HL-60/S4 treated with phorbol 12-myristate 13-acetate at 8.2 ng/mL for 4 days and 3 days (cell line): Measurements from ENCODE around the gene YLPM1.

Source experiments
- in situ Hi-C: fragments of 300-500 bp; cut with MboI; formaldehyde crosslinking; loops from 2 replicates; pipeline ENCODE4 v1.15.0; 2022; ENCODE audit warnings: low sequenced_read_pairs

YLPM1 gene

GRCh38 chr14:74864198-74864597 lies 101.1 kb downstream of the YLPM1 start:
- in situ Hi-C loops: loop anchor here (25.0 kb wide), 1 partner anchor 223 kb away; no protein-coding TSS in a partner anchor

- in situ Hi-C loops: loop anchor here (25.0 kb wide), 1 partner anchor 222 kb away; no protein-coding TSS in a partner anchor
Measured at GRCh38 chr14:74865156-74865555, 102.0 kb downstream of the YLPM1 start.

GRCh38 chr14:74866708-74867389 lies 103.7 kb downstream of the YLPM1 start:
- in situ Hi-C loops: loop anchor here (25.0 kb wide), 1 partner anchor 220 kb away; no protein-coding TSS in a partner anchor

GRCh38 chr14:74867673-74868072 lies 104.6 kb downstream of the YLPM1 start:
- in situ Hi-C loops: loop anchor here (25.0 kb wide), 1 partner anchor 220 kb away; no protein-coding TSS in a partner anchor

- in situ Hi-C loops: loop anchor here (25.0 kb wide), 1 partner anchor 219 kb away; no protein-coding TSS in a partner anchor
Measured at GRCh38 chr14:74868739-74869138, 105.6 kb downstream of the YLPM1 start.

GRCh38 chr14:74871819-74872218 lies 108.7 kb downstream of the YLPM1 start:
- in situ Hi-C loops: loop anchor here (25.0 kb wide), 1 partner anchor 215 kb away; no protein-coding TSS in a partner anchor

GRCh38 chr14:74875204-74875603 lies 112.1 kb downstream of the YLPM1 start:
- in situ Hi-C loops: no loop called here

- in situ Hi-C loops: no loop called here
Measured at GRCh38 chr14:74875941-74876913, 113.1 kb downstream of the YLPM1 start, which contains the start of gene PROX2. PROX2 (minus strand) TSS chr14:74876145; CDS start chr14:74863834, 12,311 bp downstream.

GRCh38 chr14:74879427-74880182 lies 116.5 kb downstream of the YLPM1 start:
- in situ Hi-C loops: no loop called here

- in situ Hi-C loops: no loop called here
Measured at GRCh38 chr14:74881431-74882102, 118.5 kb downstream of the YLPM1 start, which contains the start of gene DLST. DLST (plus strand) TSS chr14:74881916; CDS start chr14:74881954, 38 bp downstream.

- in situ Hi-C loops: no loop called here
Measured at GRCh38 chr14:74882103-74882920, 119.2 kb downstream of the YLPM1 start.
